Esophagus (tissue), 2 donors: ENCODE measurements around the gene GSK3B. TPM values are rescaled to one million over a fixed set of nuclear protein-coding genes. Genes with fewer than 3 reads are reported as not detected.

Source experiments
- H3K27ac ChIP-seq, 2 donors: one replicate each; pipeline ENCODE4 v1.5.1; 2013; ENCODE audit warnings: low read depth in 2 of 2, mild to moderate bottlenecking in 2 of 2, inconsistent platforms in 1 of 2, low read length in 1 of 2, moderate library complexity in 1 of 2
- H3K27me3 ChIP-seq, 2 donors: one replicate each; pipeline ENCODE4 v1.6.1; 2013; ENCODE audit warnings: low read length in 2 of 2, control low read depth in 1 of 2, mild to moderate bottlenecking in 1 of 2; ENCODE audit not compliant: insufficient read depth in 2 of 2, control insufficient read depth in 1 of 2
- H3K36me3 ChIP-seq, 2 donors: one replicate each; pipeline ENCODE4 v1.6.1; 2013; ENCODE audit warnings: low read length in 1 of 2; ENCODE audit not compliant: control insufficient read depth in 2 of 2, insufficient read depth in 2 of 2
- H3K4me1 ChIP-seq, 2 donors: one replicate each; pipeline ENCODE4 v1.6.1; 2013; ENCODE audit warnings: low read length in 1 of 2; ENCODE audit not compliant: control insufficient read depth in 2 of 2, insufficient read depth in 2 of 2
- H3K4me3 ChIP-seq, 2 donors: one replicate each; pipeline ENCODE4 v1.5.1; 2013; ENCODE audit warnings: low read length in 2 of 2, mild to moderate bottlenecking in 2 of 2, low read depth in 1 of 2, moderate library complexity in 1 of 2
- H3K9me3 ChIP-seq, 2 donors: one replicate each; pipeline ENCODE4 v1.6.1; 2013; ENCODE audit warnings: mild to moderate bottlenecking in 2 of 2, low read depth in 1 of 2, low read length in 1 of 2, moderate library complexity in 1 of 2; ENCODE audit not compliant: control insufficient read depth in 2 of 2, insufficient read depth in 1 of 2
- WGBS, 2 donors: extraction: QIAGEN DNeasy Blood & Tissue Kit; methylation state at CpG; one replicate each; pipeline ENCODE4 v1.1.7; 2013; 5-methylcytosine and 5-hydroxymethylcytosine counted together
- polyA plus RNA-seq, 2 donors: library from polyadenylated mRNA; stranded (reverse); fragments of 200-250 nt; gene quantifications; one replicate each; pipeline ENCODE4 v1.2.3, GENCODE V29; 2013
- donor health status: healthy with polysubstance abuse.
- donor health status: Bipolar disorder and iron deficiency.

Gene GSK3B
- polyA plus RNA-seq, 2 donors, result 8.8 to 12.0 TPM

DNA sequence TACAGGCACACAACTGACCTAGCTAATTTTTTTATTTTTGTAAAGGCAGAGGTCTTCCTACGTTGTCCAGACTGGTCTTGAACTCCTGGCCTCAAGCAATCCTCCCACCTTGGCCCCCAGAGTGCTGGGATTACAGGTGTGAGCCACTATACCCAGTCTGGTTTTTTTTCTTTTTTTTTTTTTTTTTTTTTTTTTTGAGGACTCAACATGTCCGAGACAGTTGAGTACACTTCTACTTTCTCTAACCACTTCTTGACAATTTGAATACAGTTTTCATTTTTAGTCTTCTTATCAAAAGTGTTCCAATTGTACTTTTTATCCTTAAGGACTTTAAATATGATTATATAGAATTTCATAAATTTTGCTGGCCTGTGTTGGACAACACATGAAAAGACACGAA lies 7.4 kb upstream of the GSK3B start:
- Histone ChIP-seq H3K4me3 (no peak overlapping the region), H3K27ac (no peak overlapping the region), H3K27me3 (no peaks in the 10 kb centered on the region), H3K36me3 (no peaks in the 10 kb centered on the region), H3K4me1 (no peaks in the 10 kb centered on the region), H3K9me3 (no peaks in the 10 kb centered on the region)
- 62 to 72% methylated on average over 3 of the region's 3 CpGs for WGBS, 2 donors

DNA sequence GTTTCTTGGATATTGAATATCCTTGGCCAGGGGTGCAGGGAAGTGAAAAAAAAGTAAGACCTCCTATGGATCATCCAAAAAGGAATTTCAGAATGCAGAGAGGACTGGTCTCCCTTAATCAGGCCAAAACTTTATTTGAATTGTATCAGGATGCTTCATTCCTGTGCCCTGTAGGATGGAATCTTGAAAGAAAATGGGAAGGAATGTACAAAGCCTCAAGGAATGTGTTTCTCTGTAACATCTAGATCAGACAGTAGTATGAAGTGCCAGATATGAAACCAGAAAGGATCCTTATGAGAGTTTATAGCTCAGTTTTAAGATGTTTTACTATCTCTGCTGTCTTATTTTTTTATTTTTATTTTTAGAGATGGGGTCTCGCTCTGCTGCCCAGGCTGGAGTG lies 6.5 kb upstream of the GSK3B start:
- 96 to 97% methylated on average over 1 of the region's 1 CpG for WGBS, 2 donors
- Histone ChIP-seq H3K9me3 (no peaks in the 10 kb centered on the region), H3K27ac (no peak overlapping the region), H3K27me3 (no peaks in the 10 kb centered on the region), H3K4me3 (no peak overlapping the region), H3K4me1 (no peaks in the 10 kb centered on the region), H3K36me3 (no peaks in the 10 kb centered on the region)

DNA sequence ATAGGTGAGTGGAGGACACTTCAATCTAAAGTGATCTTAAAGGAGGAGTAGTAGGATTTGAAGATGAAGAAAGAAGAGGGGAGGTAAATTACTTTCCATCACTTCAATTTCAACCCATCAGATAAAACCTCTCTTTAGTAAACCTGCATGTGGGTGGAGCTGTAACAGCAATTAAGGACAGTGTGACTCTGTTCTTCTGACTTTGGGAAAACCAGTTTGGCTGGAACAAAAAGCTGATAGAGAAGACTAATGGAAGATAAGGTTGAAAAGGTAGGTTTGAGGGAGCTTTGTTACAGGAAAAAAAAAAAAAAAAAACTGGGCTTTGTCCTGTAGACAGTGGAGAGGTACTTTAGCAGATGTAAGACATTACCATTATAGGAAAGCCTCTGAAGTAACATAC lies 4.5 kb upstream of the GSK3B start:
- H3K36me3 ChIP-seq, result no peaks in the 10 kb centered on the region
- no peaks in the 10 kb centered on the region for H3K9me3 ChIP-seq
- no peak overlapping the region for H3K4me3 ChIP-seq
- no peak overlapping the region for H3K27ac ChIP-seq
- H3K4me1 ChIP-seq, result no peaks in the 10 kb centered on the region
- H3K27me3 ChIP-seq, result no peaks in the 10 kb centered on the region

DNA sequence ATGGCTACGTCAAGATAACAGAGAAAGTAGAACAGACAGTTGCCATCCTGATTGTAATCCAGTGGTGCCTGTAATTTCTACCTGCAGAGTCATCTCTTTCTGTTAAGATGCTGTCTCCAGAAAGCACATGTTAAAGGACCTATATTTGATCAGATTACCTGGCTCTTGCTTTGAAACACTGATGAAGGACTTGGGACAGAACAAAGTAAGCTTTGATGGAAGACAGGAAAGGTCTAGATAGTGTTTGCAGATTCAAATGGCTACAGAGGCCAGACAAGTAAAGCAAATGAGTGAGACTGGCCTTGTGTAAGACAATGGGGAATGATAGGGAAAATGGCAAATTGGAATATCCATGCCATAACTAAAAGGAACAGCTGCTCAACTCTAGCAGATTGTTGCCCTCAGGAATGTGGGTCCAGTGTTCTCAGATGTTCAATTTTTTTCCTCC lies 1.8 kb upstream of the GSK3B start:
- Histone ChIP-seq H3K27ac (peak overlapping the region; percentile 99 to 100), H3K36me3 (no peaks in the 10 kb centered on the region), H3K27me3 (no peaks in the 10 kb centered on the region), H3K4me3 (peak overlapping the region; percentile 69 to 79), H3K9me3 (no peaks in the 10 kb centered on the region), H3K4me1 (no peaks in the 10 kb centered on the region)
- 0 to 3% methylated on average over 1 of the region's 1 CpG for WGBS, 2 donors

DNA sequence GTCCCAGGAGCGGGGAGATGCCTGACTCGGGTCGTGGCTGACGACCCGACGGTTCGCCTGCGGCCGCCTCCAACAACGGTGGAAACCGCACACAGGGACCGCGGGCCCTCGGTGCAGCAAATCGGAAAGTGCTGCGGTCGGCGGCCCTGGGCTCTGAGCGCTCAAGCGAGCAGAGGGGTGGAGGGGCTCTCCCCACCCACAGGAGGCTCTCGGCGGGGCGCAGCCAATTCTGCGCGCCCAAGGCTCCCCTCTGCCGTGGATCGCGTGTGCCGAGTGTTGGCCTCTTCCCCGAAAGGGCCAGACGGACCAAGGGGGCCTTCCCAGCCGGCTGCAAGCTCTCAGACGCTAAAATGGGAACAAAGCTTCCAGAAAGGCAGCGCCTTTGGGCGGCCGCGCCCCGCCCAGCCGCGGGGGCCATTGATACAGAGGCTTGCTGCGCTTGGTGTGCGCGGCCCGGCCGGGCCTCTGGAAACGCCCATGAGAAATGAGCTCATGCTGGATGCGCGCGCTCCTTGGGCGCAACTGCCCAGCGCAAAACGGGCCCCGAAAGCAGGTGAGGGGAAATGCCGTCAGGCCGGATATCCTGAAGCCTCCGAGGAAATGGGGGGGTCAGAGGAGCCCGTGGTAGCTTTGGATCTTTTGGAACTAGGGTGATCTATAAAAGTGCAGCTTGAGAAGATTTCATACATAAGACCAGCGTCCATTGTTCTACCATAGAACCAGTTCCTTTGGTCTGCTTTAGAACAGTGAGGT lies 1.2 kb upstream of the GSK3B start:
- H3K27me3 ChIP-seq, result no peaks in the 10 kb centered on the region
- H3K9me3 ChIP-seq, result no peaks in the 10 kb centered on the region
- 0% methylated on average over 55 to 58 of the region's 58 CpGs for WGBS, 2 donors
- H3K4me1 ChIP-seq, result no peaks in the 10 kb centered on the region
- peak overlapping the region; percentile 69 to 79 for H3K4me3 ChIP-seq
- H3K27ac ChIP-seq, result peak overlapping the region; percentile 99 to 100
- H3K36me3 ChIP-seq, result no peaks in the 10 kb centered on the region

DNA sequence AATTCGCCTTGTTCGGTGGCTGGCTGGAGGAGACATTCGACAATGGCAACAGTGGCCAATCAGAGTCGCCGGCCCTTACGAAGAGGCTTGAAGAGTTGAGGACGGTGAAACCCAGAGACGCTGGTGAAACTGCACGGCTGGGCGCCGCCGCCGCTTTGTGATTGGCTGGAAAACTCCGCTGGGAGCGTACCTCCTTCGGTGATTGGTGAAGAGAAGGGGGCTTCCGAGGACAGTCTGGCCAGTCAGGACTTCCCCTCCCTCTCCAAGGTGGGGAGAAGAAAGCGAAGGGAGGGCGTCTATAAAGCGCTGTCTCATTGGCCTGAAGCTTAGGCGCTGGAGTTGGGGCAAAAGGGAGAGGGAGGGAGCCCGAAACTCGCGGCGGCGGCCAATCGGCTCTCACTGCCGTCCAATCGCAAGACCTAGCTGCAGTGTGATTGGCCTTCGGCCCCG lies 554 bp upstream of the GSK3B start:
- no peaks in the 10 kb centered on the region for H3K4me1 ChIP-seq
- H3K36me3 ChIP-seq, result no peaks in the 10 kb centered on the region
- 0% methylated on average over 30 to 31 of the region's 31 CpGs for WGBS, 2 donors
- H3K9me3 ChIP-seq, result no peaks in the 10 kb centered on the region
- peak overlapping the region; percentile 99 to 100 for H3K27ac ChIP-seq
- peak overlapping the region; percentile 69 to 79 for H3K4me3 ChIP-seq
- no peaks in the 10 kb centered on the region for H3K27me3 ChIP-seq

DNA sequence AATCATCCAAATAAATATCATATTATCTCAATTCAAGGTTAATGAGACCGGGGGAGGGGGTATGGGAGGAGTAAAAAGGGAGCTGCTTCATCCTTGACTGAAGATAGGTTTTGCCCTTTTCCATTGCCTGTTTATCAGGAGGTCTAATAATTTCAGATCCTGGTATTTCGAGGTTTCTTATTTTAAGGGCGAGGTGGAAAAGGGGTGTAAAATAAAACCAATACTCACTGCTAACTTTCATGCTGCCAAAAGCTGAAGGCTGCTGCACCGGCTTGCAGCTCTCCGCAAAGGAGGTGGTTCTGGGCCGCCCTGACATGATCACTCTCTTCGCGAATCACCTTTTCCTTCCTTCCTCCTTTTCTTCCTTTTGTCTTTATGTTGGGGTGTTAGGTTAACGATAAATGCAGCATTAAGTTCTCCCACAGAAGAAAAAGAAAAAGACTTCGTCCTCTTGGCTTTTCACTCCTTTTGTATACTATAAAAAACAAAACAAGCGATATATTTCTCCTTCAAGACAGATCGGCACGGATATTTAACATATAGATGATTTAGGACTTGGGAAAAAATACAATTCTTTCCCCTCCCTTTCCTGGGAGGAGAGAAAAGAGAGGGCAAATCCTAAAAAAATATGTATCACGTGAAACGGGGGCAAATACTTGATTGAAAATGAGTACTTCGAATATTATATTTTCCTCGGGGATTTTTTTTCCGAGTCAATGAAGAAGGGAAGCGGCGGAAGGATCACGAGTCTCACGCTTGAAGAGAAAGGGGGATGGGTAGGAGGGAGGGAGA lies 932 bp downstream of the GSK3B start:
- Histone ChIP-seq H3K9me3 (no peaks in the 10 kb centered on the region), H3K4me3 (peak overlapping the region; percentile 67 to 90), H3K27ac (peak overlapping the region; percentile 98 to 100), H3K36me3 (no peaks in the 10 kb centered on the region), H3K4me1 (no peaks in the 10 kb centered on the region), H3K27me3 (no peaks in the 10 kb centered on the region)
- WGBS, 2 donors, result 0% methylated on average over 22 of the region's 22 CpGs

DNA sequence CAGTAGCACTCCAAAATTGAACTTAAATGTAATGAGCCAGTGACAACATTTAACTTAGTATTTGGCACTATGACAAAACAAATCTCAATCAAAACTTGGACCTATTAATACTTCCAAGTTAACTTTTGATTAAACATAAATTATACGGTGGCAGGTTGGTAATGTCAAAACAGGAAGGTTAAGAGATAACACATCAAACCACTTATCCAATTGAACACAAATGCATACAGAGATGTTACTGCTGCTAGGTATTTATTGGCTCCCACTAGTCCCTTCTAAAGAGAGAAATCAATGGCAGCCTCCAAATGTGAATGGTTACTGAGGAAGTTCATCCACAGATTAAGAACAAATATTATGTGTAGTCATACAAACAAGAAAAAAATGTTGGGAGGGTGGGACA lies 1.8 kb downstream of the GSK3B start:
- Histone ChIP-seq H3K27me3 (no peaks in the 10 kb centered on the region), H3K36me3 (no peaks in the 10 kb centered on the region), H3K4me1 (no peaks in the 10 kb centered on the region), H3K27ac (no peak overlapping the region), H3K9me3 (no peaks in the 10 kb centered on the region), H3K4me3 (peak overlapping the region in 1 of 2 donors; percentile 67)
- 0 to 4% methylated on average over 1 of the region's 1 CpG for WGBS, 2 donors

DNA sequence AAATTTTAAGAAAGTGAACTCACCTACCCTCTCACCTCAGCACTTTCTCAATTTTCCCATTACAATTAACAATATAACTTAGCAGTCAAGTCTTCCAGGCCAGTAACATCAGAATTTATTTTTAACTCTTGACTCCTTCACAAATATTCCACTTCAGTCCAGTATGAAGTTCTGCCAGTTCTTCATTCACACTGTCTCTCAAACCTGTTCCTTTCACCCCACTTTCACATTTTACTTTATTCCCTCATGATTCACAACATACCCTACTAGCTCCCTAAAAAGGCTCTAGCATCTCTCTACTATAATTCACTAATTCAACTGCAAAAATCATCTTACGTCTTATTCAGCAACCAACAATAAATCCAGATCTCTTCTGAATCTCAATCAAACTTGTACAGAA lies 3.8 kb downstream of the GSK3B start:
- Histone ChIP-seq H3K27me3 (no peaks in the 10 kb centered on the region), H3K36me3 (no peaks in the 10 kb centered on the region), H3K27ac (no peak overlapping the region), H3K4me1 (peaks cover 0 to 3% of the 10 kb centered on the region in 2 donors), H3K9me3 (no peaks in the 10 kb centered on the region), H3K4me3 (peak overlapping the region in 1 of 2 donors; percentile 48)
- 40 to 69% methylated on average over 1 of the region's 1 CpG for WGBS, 2 donors
